ENCODE measurements around the gene TMEM123. TPM values are rescaled to one million over a fixed set of nuclear protein-coding genes. Genes with fewer than 3 reads are reported as not detected.

TMEM123 gene
- total and polyA plus RNA-seq, 2 of the 13 experiments (the other 11 are each of a cell fraction or from before 2014, with no cell fraction given): 365 to 2,761 TPM

- TF ChIP-seq ZBTB26 (CRISPR knock-in tag; IDR thresholded peaks at IDR 0.05; ENCODE audit: borderline replicate concordance): no peak
- TF ChIP-seq ZNF12 (CRISPR knock-in tag; IDR thresholded peaks at IDR 0.05): 0 out of 2 replicates have a peak, but pooled peaks have one; percentile 46
- peak; percentile 20; the same call in 1 of the 2 replicates for TF ChIP-seq SMC3 (IDR thresholded peaks at IDR 0.05; ENCODE audit: low read length)
- no peak for TF ChIP-seq IKZF4 (CRISPR knock-in tag; IDR thresholded peaks at IDR 0.05; ENCODE audit: borderline replicate concordance, low read depth, not compliant biosample characterization)
- no peak for TF ChIP-seq ZNF383 (CRISPR knock-in tag; IDR thresholded peaks at IDR 0.05; ENCODE audit: borderline replicate concordance)
- TF ChIP-seq HOXA7 (CRISPR knock-in tag; IDR thresholded peaks at IDR 0.05): 0 out of 2 replicates have a peak, but pooled peaks have one; percentile 23
- 0 out of 2 replicates have a peak, but pooled peaks have one; percentile 20 for TF ChIP-seq CREB1 (IDR thresholded peaks at IDR 0.05)
- TF ChIP-seq CREB1 (CRISPR knock-in tag; IDR thresholded peaks at IDR 0.05): peak; percentile 85
- peak; percentile 88 for TF ChIP-seq POGZ (CRISPR knock-in tag; IDR thresholded peaks at IDR 0.05)
- peak; percentile 59 for TF ChIP-seq ZNF644 (CRISPR knock-in tag; IDR thresholded peaks at IDR 0.05; ENCODE audit: low read depth)
- TF ChIP-seq ZMYM4 (CRISPR knock-in tag; IDR thresholded peaks at IDR 0.05): peak; percentile 70
- peak; percentile 93 for TF ChIP-seq HMG20A (CRISPR knock-in tag; IDR thresholded peaks at IDR 0.05; ENCODE audit: borderline replicate concordance)
- peak; percentile 88 for TF ChIP-seq RCOR2 (CRISPR knock-in tag; IDR thresholded peaks at IDR 0.05)
- TF ChIP-seq EHMT2 (IDR thresholded peaks at IDR 0.05; ENCODE audit: borderline replicate concordance, low read depth, low read length): 0 out of 2 replicates have a peak, but pooled peaks have one; percentile 64
- TF ChIP-seq DRAP1 (CRISPR knock-in tag; IDR thresholded peaks at IDR 0.05): peak; percentile 69
- 0 out of 2 replicates have a peak, but pooled peaks have one; percentile 6 for TF ChIP-seq STAG1 (CRISPR knock-in tag; IDR thresholded peaks at IDR 0.05)
- TF ChIP-seq ZNF687 (CRISPR knock-in tag; IDR thresholded peaks at IDR 0.05): no peak
- peak; percentile 94 for TF ChIP-seq ARID5B (CRISPR knock-in tag; IDR thresholded peaks at IDR 0.05)
- TF ChIP-seq SIX4 (CRISPR knock-in tag; IDR thresholded peaks at IDR 0.05): peak; percentile 79
- no peak for TF ChIP-seq CC2D1A (CRISPR knock-in tag; IDR thresholded peaks at IDR 0.05)
Observed at GRCh38 chr11:102462610-102463009, 10.0 kb upstream of the TMEM123 start (continued).

Measured in HepG2 (cell line).